GM23248 (cell line): ENCODE results near the gene MEAK7. TPM values are rescaled to one million over a fixed set of nuclear protein-coding genes. Genes with fewer than 3 reads are reported as not detected.
"Not testable (repeated sequence)": the region's sequence is repeated elsewhere in the genome, so short reads cannot be mapped to it uniquely, and the experiment has no call there.

Experiments
- DNase-seq: peaks from one replicate; pipeline ENCODE4 v3.0.0-alpha.2; 2015
- H2AFZ ChIP-seq: fragments of 200-600 bp; sonication (generic); 2 replicates; pipeline ENCODE4 v1.6.1; 2016; ENCODE audit warnings: antibody characterized with exemption
- H3F3A ChIP-seq: fragments of 200-600 bp; sonication (generic); 2 replicates; pipeline ENCODE4 v1.6.1; 2016; ENCODE audit warnings: mild to moderate bottlenecking, antibody characterized with exemption, mixed run types; ENCODE audit not compliant: insufficient read depth
- H3K27ac ChIP-seq: fragments of 200-600 bp; sonication (generic); 2 replicates; pipeline ENCODE4 v1.5.1; 2016; ENCODE audit warnings: mild to moderate bottlenecking
- H3K27me3 ChIP-seq: fragments of 200-600 bp; sonication (generic); replicated peaks from 2 replicates; pipeline ENCODE4 v1.6.1; 2016; ENCODE audit warnings: mild to moderate bottlenecking; ENCODE audit not compliant: insufficient read depth
- H3K36me3 ChIP-seq: fragments of 200-600 bp; sonication (generic); 2 replicates; pipeline ENCODE4 v1.6.1; 2016; ENCODE audit warnings: low read depth, mild to moderate bottlenecking
- H3K4me1 ChIP-seq: fragments of 200-600 bp; sonication (generic); 2 replicates; pipeline ENCODE4 v1.6.1; 2016; ENCODE audit warnings: mild to moderate bottlenecking; ENCODE audit not compliant: insufficient read depth
- H3K4me2 ChIP-seq: fragments of 200-600 bp; sonication (generic); one replicate; pipeline ENCODE4 v1.6.1; 2016; ENCODE audit warnings: mild to moderate bottlenecking; ENCODE audit not compliant: unreplicated experiment
- H3K4me3 ChIP-seq: fragments of 200-600 bp; sonication (generic); 2 replicates; pipeline ENCODE4 v1.5.1; 2016; ENCODE audit warnings: mild to moderate bottlenecking
- H3K79me2 ChIP-seq: fragments of 200-600 bp; sonication (generic); 2 replicates; pipeline ENCODE4 v1.6.1; 2016; ENCODE audit warnings: mild to moderate bottlenecking; ENCODE audit not compliant: insufficient read depth
- H3K9ac ChIP-seq: fragments of 200-600 bp; sonication (generic); 2 replicates; pipeline ENCODE4 v1.6.1; 2016; ENCODE audit warnings: mild to moderate bottlenecking
- H3K9me2 ChIP-seq: fragments of 200-600 bp; sonication (generic); 2 replicates; pipeline ENCODE4 v1.6.1; 2016; ENCODE audit warnings: mixed run types, mild to moderate bottlenecking, moderate library complexity; ENCODE audit not compliant: insufficient read depth
- H3K9me3 ChIP-seq: fragments of 200-600 bp; sonication (generic); one replicate; pipeline ENCODE4 v1.6.1; 2017; ENCODE audit warnings: low read depth
- H4K20me1 ChIP-seq: fragments of 200-600 bp; sonication (generic); 2 replicates; pipeline ENCODE4 v1.6.0; 2016; ENCODE audit not compliant: insufficient read depth
- EZH2 ChIP-seq: fragments of 200-600 bp; sonication (generic); IDR thresholded peaks from 2 replicates; pipeline ENCODE4 v1.6.1; 2018; ENCODE audit warnings: antibody characterized with exemption, mild to moderate bottlenecking; ENCODE audit not compliant: insufficient read depth, poor library complexity, severe bottlenecking
- EZH2phosphoT487 ChIP-seq: fragments of 200-600 bp; sonication (generic); IDR thresholded peaks from 2 replicates; pipeline ENCODE4 v1.6.1; 2018; ENCODE audit warnings: antibody characterized with exemption, moderate library complexity, mild to moderate bottlenecking, low read depth; ENCODE audit not compliant: insufficient read depth
- WGBS, 2 experiments: methylation state at CpG; one replicate each; pipeline ENCODE4 v1.1.6; 2015 to 2017; ENCODE audit warnings: low lambda C conversion rate in 2 of 2, low coverage in 1 of 2; ENCODE audit errors: missing lambda C conversion rate in 2 of 2; 5-methylcytosine and 5-hydroxymethylcytosine counted together
- in situ Hi-C: fragments of 300-500 bp; cut with MboI; formaldehyde crosslinking; loops from 2 replicates; pipeline ENCODE4 v1.15.0; 2020
- polyA plus RNA-seq: library from polyadenylated mRNA; unstranded; fragments of >200 nt; fragmentation: Nextera tagmentation; extraction: Ambion mirVana; gene quantifications from 2 replicates; pipeline ENCODE4 v1.2.1, GENCODE V29; 2016
- total RNA-seq: library from RNA; depleted of rRNA; stranded (reverse); fragments of >200 nt; shearing (Covaris generic); gene quantifications from 2 replicates; pipeline ENCODE4 v1.2.3, GENCODE V29; 2014

Gene MEAK7
- total and polyA plus RNA-seq, 2 experiments from 2014 or later = 45.6 to 62.0 TPM

DNA sequence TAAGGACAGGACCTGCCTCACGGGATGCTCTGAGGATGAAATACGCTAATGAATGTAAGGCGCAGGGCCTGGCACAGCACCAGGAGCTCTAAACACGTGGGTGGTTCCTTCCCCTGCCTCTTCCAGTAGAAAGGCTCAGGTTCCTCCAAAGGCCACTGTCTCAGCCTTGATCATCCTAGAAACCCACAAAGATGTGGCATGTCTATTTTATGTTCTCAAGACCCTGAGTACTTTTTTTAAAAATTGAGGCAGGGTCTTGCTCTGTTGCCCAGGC is 17.0 kb upstream of the MEAK7 start:
- no peaks in the 10 kb centered on the region for H3K27me3 ChIP-seq
- no peak overlapping the region for H3K4me2 ChIP-seq
- no peaks in the 10 kb centered on the region for H4K20me1 ChIP-seq
- 73 to 83% methylated on average over 4 of the region's 4 CpGs for WGBS, 2 experiments
- peaks cover 13% of the 10 kb centered on the region for H3K4me1 ChIP-seq
- in situ Hi-C loops = no loop called here
- no peaks in the 10 kb centered on the region for H3K9me2 ChIP-seq
- no peak overlapping the region for H3K27ac ChIP-seq
- DNase-seq = no peak
- no peak overlapping the region for H2AFZ ChIP-seq
- no peaks in the 10 kb centered on the region for H3K79me2 ChIP-seq
- TF ChIP-seq EZH2 = no peak
- TF ChIP-seq EZH2phosphoT487 = no peak
- peaks cover 9% of the 10 kb centered on the region; the same call in 1 of the 2 replicates for H3F3A ChIP-seq
- H3K4me3 ChIP-seq = no peak overlapping the region
- no peaks in the 10 kb centered on the region for H3K9me3 ChIP-seq
- H3K9ac ChIP-seq = no peak overlapping the region
- no peaks in the 10 kb centered on the region for H3K36me3 ChIP-seq

DNA sequence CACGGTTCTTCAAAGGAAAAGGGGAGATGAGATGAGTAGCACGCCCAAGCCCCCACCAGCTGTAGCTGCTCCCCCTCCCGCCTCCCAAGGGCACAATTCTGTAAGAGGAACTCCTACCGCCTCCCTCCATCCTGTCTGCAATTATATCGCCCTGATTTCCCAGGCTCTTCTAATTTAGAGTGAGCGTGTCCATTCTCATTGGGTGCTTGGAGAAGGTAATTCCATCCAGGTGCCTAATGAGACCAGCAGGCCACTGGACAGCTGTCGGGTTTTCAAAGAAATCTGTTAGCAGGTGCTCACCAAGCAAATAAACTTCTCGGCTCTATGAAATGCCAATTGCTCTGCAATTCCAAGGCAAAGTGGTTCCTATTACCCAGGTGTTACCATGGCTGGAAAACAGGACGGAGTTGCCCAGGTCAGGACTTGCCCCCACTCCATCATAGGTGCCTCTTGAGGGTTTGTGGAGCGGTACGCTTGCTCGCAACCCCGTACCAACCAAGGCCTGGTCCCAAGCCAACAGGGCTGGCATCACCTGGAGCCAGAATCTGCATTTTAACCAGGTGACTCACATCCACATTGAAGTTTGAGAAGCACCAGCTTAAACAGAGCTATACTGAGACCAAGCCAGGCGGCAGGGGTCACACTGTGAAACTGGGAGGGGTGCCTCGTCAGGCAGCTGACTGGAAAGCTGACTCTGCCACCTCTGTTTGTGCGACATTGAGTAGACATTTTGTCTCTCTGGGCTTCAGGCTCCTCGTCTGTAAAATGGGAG is 16.5 kb upstream of the MEAK7 start:
- Histone ChIP-seq H3K27me3 (no peaks in the 10 kb centered on the region), H4K20me1 (no peaks in the 10 kb centered on the region), H3K9ac (no peak overlapping the region), H2AFZ (no peak overlapping the region), H3K9me2 (no peaks in the 10 kb centered on the region), H3F3A (peaks cover 9% of the 10 kb centered on the region; the same call in 1 of the 2 replicates), H3K36me3 (no peaks in the 10 kb centered on the region), H3K79me2 (no peaks in the 10 kb centered on the region), H3K4me3 (no peak overlapping the region), H3K9me3 (no peaks in the 10 kb centered on the region), H3K27ac (no peak overlapping the region), H3K4me1 (peaks cover 13% of the 10 kb centered on the region), H3K4me2 (no peak overlapping the region)
- in situ Hi-C loops = no loop called here
- no peak for TF ChIP-seq EZH2
- DNase-seq = no peak
- WGBS, 2 experiments = 68 to 71% methylated on average over 17 of the region's 17 CpGs

- no peaks in the 10 kb centered on the region for H4K20me1 ChIP-seq
- H3K9ac ChIP-seq = no peak overlapping the region
- DNase-seq = no peak
- no peak for TF ChIP-seq EZH2
- no peak for TF ChIP-seq EZH2phosphoT487
- in situ Hi-C loops = no loop called here
- H3K27me3 ChIP-seq = no peaks in the 10 kb centered on the region
- H3K4me1 ChIP-seq = peaks cover 13% of the 10 kb centered on the region
- no peaks in the 10 kb centered on the region for H3K36me3 ChIP-seq
- no peaks in the 10 kb centered on the region for H3K9me3 ChIP-seq
- H3K9me2 ChIP-seq = no peaks in the 10 kb centered on the region
- H3K4me2 ChIP-seq = no peak overlapping the region
- H3K79me2 ChIP-seq = no peaks in the 10 kb centered on the region
- H3K27ac ChIP-seq = no peak overlapping the region
- H3F3A ChIP-seq = peaks cover 9% of the 10 kb centered on the region; the same call in 1 of the 2 replicates
- H3K4me3 ChIP-seq = no peak overlapping the region
- H2AFZ ChIP-seq = no peak overlapping the region
- WGBS, 2 experiments = 86 to 90% methylated on average over 11 of the region's 11 CpGs
These were observed 15.4 kb upstream of the MEAK7 start for GRCh38 chr16:84519855-84520254.

- Histone ChIP-seq H3F3A (peaks cover 9% of the 10 kb centered on the region; the same call in 1 of the 2 replicates), H3K4me1 (peaks cover 13% of the 10 kb centered on the region), H4K20me1 (no peaks in the 10 kb centered on the region), H3K4me2 (no peak overlapping the region), H3K27ac (no peak overlapping the region), H3K9me3 (no peaks in the 10 kb centered on the region), H3K36me3 (no peaks in the 10 kb centered on the region), H3K9me2 (no peaks in the 10 kb centered on the region), H3K79me2 (no peaks in the 10 kb centered on the region), H3K9ac (no peak overlapping the region), H2AFZ (no peak overlapping the region), H3K4me3 (no peak overlapping the region), H3K27me3 (no peaks in the 10 kb centered on the region)
- in situ Hi-C loops = no loop called here
- TF ChIP-seq EZH2phosphoT487 (no peak), EZH2 (no peak)
- WGBS, 2 experiments = 92 to 94% methylated on average over 17 of the region's 17 CpGs
- DNase-seq = no peak
These were observed 14.4 kb upstream of the MEAK7 start for GRCh38 chr16:84518804-84519341.

- WGBS, 2 experiments = 34 to 38% methylated on average over 3 of the region's 3 CpGs
- H3K4me3 ChIP-seq, H3K9me2 ChIP-seq, H3K9me3 ChIP-seq, in situ Hi-C loops, H3K79me2 ChIP-seq, H3K9ac ChIP-seq, H2AFZ ChIP-seq, H3K27me3 ChIP-seq, H4K20me1 ChIP-seq, H3F3A ChIP-seq, H3K36me3 ChIP-seq: not testable (repeated sequence)
- peak; percentile 90 for DNase-seq
- Histone ChIP-seq H3K4me2 (peak overlapping the region; percentile 54), H3K4me1 (peaks cover 13% of the 10 kb centered on the region), H3K27ac (peak overlapping the region; percentile 65)
These were observed 13.8 kb upstream of the MEAK7 start for GRCh38 chr16:84518220-84518619.
